Left ventricle myocardium inferior (tissue), 1 donor: ENCODE data around the gene LRRC59. TPM values are rescaled to one million over a fixed set of nuclear protein-coding genes. Genes with fewer than 3 reads are reported as not detected.

Experiments
- DNase-seq: peaks from one replicate; pipeline ENCODE4 v3.0.0-alpha.2; 2020
- H3K27ac ChIP-seq: fragments of 200-600 bp; replicated peaks from 2 replicates; pipeline ENCODE4 v1.8.0; 2021
- H3K27me3 ChIP-seq: fragments of 200-600 bp; 2 replicates; pipeline ENCODE4 v1.8.0; 2021; ENCODE audit warnings: low read depth
- H3K36me3 ChIP-seq: fragments of 200-600 bp; 2 replicates; pipeline ENCODE4 v1.8.0; 2021
- H3K4me1 ChIP-seq: fragments of 200-600 bp; 2 replicates; pipeline ENCODE4 v1.8.0; 2021
- H3K4me3 ChIP-seq: fragments of 200-600 bp; 2 replicates; pipeline ENCODE4 v1.8.0; 2021; ENCODE audit warnings: mild to moderate bottlenecking, moderate library complexity
- H3K9me3 ChIP-seq: fragments of 200-600 bp; replicated peaks from 2 replicates; pipeline ENCODE4 v1.8.0; 2021
- intact Hi-C: fragments of 100-400 bp; cut with micrococcal nuclease; formaldehyde crosslinking; loops from one replicate; pipeline ENCODE4 v1.11.0; 2022
- total RNA-seq: library from RNA; stranded (reverse); fragmentation: NEBNext Ultra II Directional; extraction: Animal tissue kit (Norgen Biotek cat#: 25700); gene quantifications from one replicate; pipeline ENCODE4 v1.2.1, GENCODE V29; 2021
- TF ChIP-seq, protein P1 (sequence below): fragments of 200-600 bp; IDR thresholded peaks from 2 replicates; pipeline ENCODE4 v1.8.0; 2021; ENCODE audit warnings: antibody characterized with exemption, mild to moderate bottlenecking, borderline replicate concordance
- donor health status: DM: no; HTN: yes; CAD: no; lungs with severe emphysema.

LRRC59 gene
- total RNA-seq, 1 donor from 2014 or later: 23.7 TPM

- H3K4me1 ChIP-seq: peaks cover 29% of the 10 kb centered on the region
- no peaks in the 10 kb centered on the region for H3K9me3 ChIP-seq
- no peak for DNase-seq
- no peak overlapping the region for H3K4me3 ChIP-seq
- H3K36me3 ChIP-seq: peaks cover 60% of the 10 kb centered on the region
- intact Hi-C loops: no loop called here
- TF ChIP-seq, protein P1, sequence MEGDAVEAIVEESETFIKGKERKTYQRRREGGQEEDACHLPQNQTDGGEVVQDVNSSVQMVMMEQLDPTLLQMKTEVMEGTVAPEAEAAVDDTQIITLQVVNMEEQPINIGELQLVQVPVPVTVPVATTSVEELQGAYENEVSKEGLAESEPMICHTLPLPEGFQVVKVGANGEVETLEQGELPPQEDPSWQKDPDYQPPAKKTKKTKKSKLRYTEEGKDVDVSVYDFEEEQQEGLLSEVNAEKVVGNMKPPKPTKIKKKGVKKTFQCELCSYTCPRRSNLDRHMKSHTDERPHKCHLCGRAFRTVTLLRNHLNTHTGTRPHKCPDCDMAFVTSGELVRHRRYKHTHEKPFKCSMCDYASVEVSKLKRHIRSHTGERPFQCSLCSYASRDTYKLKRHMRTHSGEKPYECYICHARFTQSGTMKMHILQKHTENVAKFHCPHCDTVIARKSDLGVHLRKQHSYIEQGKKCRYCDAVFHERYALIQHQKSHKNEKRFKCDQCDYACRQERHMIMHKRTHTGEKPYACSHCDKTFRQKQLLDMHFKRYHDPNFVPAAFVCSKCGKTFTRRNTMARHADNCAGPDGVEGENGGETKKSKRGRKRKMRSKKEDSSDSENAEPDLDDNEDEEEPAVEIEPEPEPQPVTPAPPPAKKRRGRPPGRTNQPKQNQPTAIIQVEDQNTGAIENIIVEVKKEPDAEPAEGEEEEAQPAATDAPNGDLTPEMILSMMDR: no peak
- no peak overlapping the region for H3K27ac ChIP-seq
- H3K27me3 ChIP-seq: no peaks in the 10 kb centered on the region
These were observed 27.3 kb downstream of the LRRC59 start for GRCh38 chr17:50370052-50370451.

DNA sequence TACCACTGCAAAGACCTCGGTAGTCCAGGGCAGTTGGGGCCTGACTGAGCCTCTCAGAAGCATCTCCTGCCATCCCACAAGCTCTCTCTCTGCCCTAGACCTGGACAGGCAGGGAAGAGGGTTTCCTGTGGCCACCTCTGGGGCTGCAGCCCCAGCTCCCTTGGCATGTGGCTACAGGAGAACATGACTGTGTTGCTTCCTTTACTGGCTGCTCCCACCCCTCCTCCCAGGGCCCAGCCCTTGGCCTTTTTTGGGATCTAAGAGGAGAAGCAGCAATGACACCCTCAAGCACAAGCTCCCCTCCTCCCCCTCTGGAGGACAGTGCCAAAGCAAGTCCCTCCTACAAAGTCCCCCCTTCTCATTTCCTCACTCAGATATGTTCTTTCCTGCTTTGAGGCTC, 29.9 kb downstream of the LRRC59 start:
- Histone ChIP-seq H3K27me3 (no peaks in the 10 kb centered on the region), H3K4me3 (no peak overlapping the region), H3K9me3 (no peaks in the 10 kb centered on the region), H3K4me1 (peaks cover 26% of the 10 kb centered on the region), H3K27ac (no peak overlapping the region), H3K36me3 (peaks cover 60% of the 10 kb centered on the region)
- intact Hi-C loops: no loop called here
- no peak for DNase-seq
- TF ChIP-seq, protein P1: no peak

DNA sequence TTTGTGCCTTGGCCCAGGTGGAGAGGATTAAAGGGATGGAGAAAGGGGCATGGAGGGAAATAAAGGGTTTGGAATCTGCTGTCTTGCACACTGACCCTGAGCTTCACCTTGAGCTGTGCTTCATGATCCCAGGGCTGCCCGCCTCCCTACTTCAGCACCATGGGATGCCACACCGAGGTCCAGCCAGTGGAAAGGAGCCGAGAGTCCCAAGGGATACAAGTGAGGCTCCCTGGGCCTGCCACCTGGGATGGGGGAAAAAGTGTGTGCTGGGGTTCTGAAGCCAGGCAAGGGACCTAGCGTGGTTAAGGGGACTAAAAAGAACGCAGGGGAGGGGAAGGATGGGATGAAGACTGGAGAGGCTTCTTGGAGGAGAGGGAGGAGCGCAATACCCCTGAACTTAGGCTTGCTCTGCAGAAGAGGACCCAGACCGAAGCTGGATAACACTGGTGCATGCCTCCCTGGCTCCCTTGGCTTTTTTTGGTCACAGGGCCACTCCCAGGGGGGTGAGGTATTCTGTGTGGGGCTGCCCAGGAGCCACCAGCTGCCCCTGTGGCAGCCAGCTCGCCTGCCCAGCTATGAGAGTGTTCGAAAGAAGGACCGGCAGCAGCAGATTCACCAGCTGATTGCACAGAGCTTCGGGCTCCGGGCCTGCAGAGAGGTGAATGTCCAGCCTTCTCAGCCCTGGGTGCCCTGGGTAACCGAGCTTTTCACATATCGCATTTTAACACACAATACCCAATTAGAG, 31.5 kb downstream of the LRRC59 start:
- H3K9me3 ChIP-seq: no peaks in the 10 kb centered on the region
- peaks cover 57% of the 10 kb centered on the region for H3K36me3 ChIP-seq
- H3K4me1 ChIP-seq: peaks cover 17% of the 10 kb centered on the region
- no peak for DNase-seq
- no peak overlapping the region for H3K27ac ChIP-seq
- H3K4me3 ChIP-seq: no peak overlapping the region
- no peaks in the 10 kb centered on the region for H3K27me3 ChIP-seq
- intact Hi-C loops: no loop called here
- TF ChIP-seq, protein P1: no peak

DNA sequence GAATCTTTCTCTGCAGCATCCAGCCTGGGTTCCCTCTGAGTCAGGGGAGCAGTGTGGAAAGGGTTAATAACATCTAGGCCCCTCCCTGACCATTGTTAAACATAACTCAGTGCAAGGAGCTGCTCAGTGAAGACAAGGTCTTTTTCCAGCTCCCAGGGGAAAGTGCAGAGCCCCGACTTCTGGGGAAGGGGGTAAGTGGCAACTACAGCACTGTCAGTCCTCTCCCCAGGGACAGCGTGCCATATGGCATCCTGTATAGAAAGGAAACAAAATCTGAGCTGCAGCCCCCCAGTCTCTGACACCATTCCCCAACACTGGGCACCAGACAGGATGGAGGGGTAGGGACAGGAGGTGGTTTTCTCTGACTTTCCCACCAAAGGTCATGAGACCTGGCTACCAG, 32.2 kb downstream of the LRRC59 start:
- H3K36me3 ChIP-seq: peaks cover 51% of the 10 kb centered on the region
- peaks cover 15% of the 10 kb centered on the region for H3K4me1 ChIP-seq
- DNase-seq: no peak
- no peak overlapping the region for H3K4me3 ChIP-seq
- no peaks in the 10 kb centered on the region for H3K27me3 ChIP-seq
- TF ChIP-seq, protein P1: no peak
- H3K9me3 ChIP-seq: no peaks in the 10 kb centered on the region
- intact Hi-C loops: no loop called here
- no peak overlapping the region for H3K27ac ChIP-seq

DNA sequence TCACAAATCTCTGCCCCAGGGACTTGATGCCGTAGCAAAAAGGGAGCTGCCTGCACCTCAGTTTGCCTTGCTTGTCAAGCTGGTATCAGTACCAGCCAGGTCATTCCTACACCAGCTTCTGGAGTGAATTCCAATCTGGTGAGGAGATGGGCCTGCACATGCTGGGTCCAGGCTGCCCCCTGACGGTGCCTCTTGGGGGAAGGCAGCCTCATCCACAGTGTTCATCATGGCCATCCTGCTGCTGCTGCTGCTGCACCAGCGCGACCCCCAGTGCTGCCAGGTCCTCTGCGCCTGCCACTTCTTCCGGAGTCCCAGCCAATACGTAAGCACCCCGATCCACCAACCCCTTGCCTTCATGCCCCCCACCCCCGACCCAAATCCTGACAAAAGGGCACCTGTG, 32.6 kb downstream of the LRRC59 start:
- H3K9me3 ChIP-seq: no peaks in the 10 kb centered on the region
- TF ChIP-seq, protein P1: no peak
- H3K36me3 ChIP-seq: peaks cover 51% of the 10 kb centered on the region
- peaks cover 15% of the 10 kb centered on the region for H3K4me1 ChIP-seq
- no peaks in the 10 kb centered on the region for H3K27me3 ChIP-seq
- no peak overlapping the region for H3K27ac ChIP-seq
- H3K4me3 ChIP-seq: no peak overlapping the region
- intact Hi-C loops: no loop called here
- no peak for DNase-seq
